ENCODE measurements around the gene RBM24.

- TF ChIP-seq, protein P1, sequence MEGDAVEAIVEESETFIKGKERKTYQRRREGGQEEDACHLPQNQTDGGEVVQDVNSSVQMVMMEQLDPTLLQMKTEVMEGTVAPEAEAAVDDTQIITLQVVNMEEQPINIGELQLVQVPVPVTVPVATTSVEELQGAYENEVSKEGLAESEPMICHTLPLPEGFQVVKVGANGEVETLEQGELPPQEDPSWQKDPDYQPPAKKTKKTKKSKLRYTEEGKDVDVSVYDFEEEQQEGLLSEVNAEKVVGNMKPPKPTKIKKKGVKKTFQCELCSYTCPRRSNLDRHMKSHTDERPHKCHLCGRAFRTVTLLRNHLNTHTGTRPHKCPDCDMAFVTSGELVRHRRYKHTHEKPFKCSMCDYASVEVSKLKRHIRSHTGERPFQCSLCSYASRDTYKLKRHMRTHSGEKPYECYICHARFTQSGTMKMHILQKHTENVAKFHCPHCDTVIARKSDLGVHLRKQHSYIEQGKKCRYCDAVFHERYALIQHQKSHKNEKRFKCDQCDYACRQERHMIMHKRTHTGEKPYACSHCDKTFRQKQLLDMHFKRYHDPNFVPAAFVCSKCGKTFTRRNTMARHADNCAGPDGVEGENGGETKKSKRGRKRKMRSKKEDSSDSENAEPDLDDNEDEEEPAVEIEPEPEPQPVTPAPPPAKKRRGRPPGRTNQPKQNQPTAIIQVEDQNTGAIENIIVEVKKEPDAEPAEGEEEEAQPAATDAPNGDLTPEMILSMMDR (IDR thresholded peaks at IDR 0.05), result no peak
- TF ChIP-seq POLR2A (IDR thresholded peaks at IDR 0.05), result no peak
- TF ChIP-seq POLR2AphosphoS5 (IDR thresholded peaks at IDR 0.05), result no peak
- TF ChIP-seq EP300 (IDR thresholded peaks at IDR 0.05), result no peak
These were observed 1.0 kb upstream of the RBM24 start for GRCh38 chr6:17280138-17280537.

Data from suprapubic skin (tissue), 4 donors.